BLaER1 (cell line): ENCODE results near the gene TGFB1I1.
"Not testable (repeated sequence)": the region's sequence is repeated elsewhere in the genome, so short reads cannot be mapped to it uniquely, and the experiment has no call there.

Source experiments
- H3K27ac ChIP-seq: shearing (Covaris generic); formaldehyde crosslinking; 2 replicates; pipeline ENCODE4 v1.8.1; 2022
- H3K27me3 ChIP-seq: shearing (Covaris generic); formaldehyde crosslinking; 2 replicates; pipeline ENCODE4 v1.8.1; 2022
- H3K36me3 ChIP-seq: shearing (Covaris generic); formaldehyde crosslinking; 2 replicates; pipeline ENCODE4 v1.8.1; 2022
- H3K4me1 ChIP-seq: shearing (Covaris generic); formaldehyde crosslinking; 2 replicates; pipeline ENCODE4 v1.8.1; 2022
- H3K4me2 ChIP-seq: shearing (Covaris generic); formaldehyde crosslinking; 2 replicates; pipeline ENCODE4 v1.8.1; 2022
- H3K4me3 ChIP-seq: shearing (Covaris generic); formaldehyde crosslinking; 2 replicates; pipeline ENCODE4 v1.8.1; 2022
- H3K9ac ChIP-seq: shearing (Covaris generic); formaldehyde crosslinking; 2 replicates; pipeline ENCODE4 v1.8.1; 2022
- H3K9me3 ChIP-seq: shearing (Covaris generic); formaldehyde crosslinking; 2 replicates; pipeline ENCODE4 v1.8.1; 2022
- H4K20me1 ChIP-seq: shearing (Covaris generic); formaldehyde crosslinking; 2 replicates; pipeline ENCODE4 v1.8.1; 2022
- Cebpa-rat ChIP-seq: shearing (Covaris generic); IDR thresholded peaks from 2 replicates; pipeline ENCODE4 v1.8.1; 2022

TGFB1I1 gene

GRCh38 chr16:31491778-31492418 is 19.9 kb downstream of the TGFB1I1 start:
- peaks cover 10% of the 10 kb centered on the region; the same call in 1 of the 2 replicates for H4K20me1 ChIP-seq
- no peak overlapping the region for H3K4me2 ChIP-seq
- peaks cover 7% of the 10 kb centered on the region; the same call in 1 of the 2 replicates for H3K27me3 ChIP-seq
- H3K4me3 ChIP-seq, result no peak overlapping the region
- H3K36me3 ChIP-seq, result peaks cover 86% of the 10 kb centered on the region
- H3K4me1 ChIP-seq, result peaks cover 35% of the 10 kb centered on the region
- no peak for TF ChIP-seq Cebpa-rat
- no peak overlapping the region for H3K27ac ChIP-seq
- H3K9me3 ChIP-seq, result no peaks in the 10 kb centered on the region
- no peak overlapping the region for H3K9ac ChIP-seq

- H3K9ac ChIP-seq, result no peak overlapping the region
- no peak overlapping the region for H3K4me3 ChIP-seq
- peaks cover 99% of the 10 kb centered on the region for H3K36me3 ChIP-seq
- no peak overlapping the region for H3K27ac ChIP-seq
- peaks cover 21% of the 10 kb centered on the region for H3K4me1 ChIP-seq
- no peaks in the 10 kb centered on the region for H3K9me3 ChIP-seq
- no peak for TF ChIP-seq Cebpa-rat
- H4K20me1 ChIP-seq, result peaks cover 6% of the 10 kb centered on the region; the same call in 1 of the 2 replicates
- no peaks in the 10 kb centered on the region for H3K27me3 ChIP-seq
- H3K4me2 ChIP-seq, result no peak overlapping the region
These were observed 21.7 kb downstream of the TGFB1I1 start for GRCh38 chr16:31493506-31494125.

- Histone ChIP-seq H3K9me3 (no peaks in the 10 kb centered on the region), H3K27ac (no peak overlapping the region), H4K20me1 (no peaks in the 10 kb centered on the region), H3K4me1 (0 out of 2 replicates have a peak, but pooled peaks cover 6% of the 10 kb centered on the region), H3K27me3 (no peaks in the 10 kb centered on the region), H3K4me2 (no peak overlapping the region), H3K36me3 (peaks cover 99% of the 10 kb centered on the region), H3K9ac (no peak overlapping the region), H3K4me3 (no peak overlapping the region)
- TF ChIP-seq Cebpa-rat, result no peak
These were observed 24.7 kb downstream of the TGFB1I1 start for GRCh38 chr16:31496670-31497069.

GRCh38 chr16:31498493-31498892 is 26.5 kb downstream of the TGFB1I1 start:
- H3K9ac ChIP-seq, result no peak overlapping the region
- peaks cover 22% of the 10 kb centered on the region for H3K4me1 ChIP-seq
- H3K4me3 ChIP-seq, result no peak overlapping the region
- H3K4me2 ChIP-seq, result no peak overlapping the region
- H3K9me3 ChIP-seq, result no peaks in the 10 kb centered on the region
- TF ChIP-seq Cebpa-rat, result no peak
- H3K27me3 ChIP-seq, result no peaks in the 10 kb centered on the region
- H3K36me3 ChIP-seq, result peaks cover 90% of the 10 kb centered on the region
- no peaks in the 10 kb centered on the region for H4K20me1 ChIP-seq
- no peak overlapping the region for H3K27ac ChIP-seq

GRCh38 chr16:31499928-31500327 is 28.0 kb downstream of the TGFB1I1 start:
- Histone ChIP-seq H3K36me3 (peaks cover 76% of the 10 kb centered on the region), H3K4me3 (no peak overlapping the region), H3K9ac (no peak overlapping the region), H3K27ac (no peak overlapping the region), H3K27me3 (no peaks in the 10 kb centered on the region), H3K4me2 (no peak overlapping the region), H4K20me1 (no peaks in the 10 kb centered on the region), H3K9me3 (no peaks in the 10 kb centered on the region), H3K4me1 (peaks cover 36% of the 10 kb centered on the region)
- no peak for TF ChIP-seq Cebpa-rat

GRCh38 chr16:31501226-31501965 is 29.4 kb downstream of the TGFB1I1 start:
- H3K4me1 ChIP-seq, result peaks cover 45% of the 10 kb centered on the region
- no peaks in the 10 kb centered on the region for H3K27me3 ChIP-seq
- H3K9ac ChIP-seq, result no peak overlapping the region
- no peak for TF ChIP-seq Cebpa-rat
- no peak overlapping the region for H3K4me3 ChIP-seq
- no peaks in the 10 kb centered on the region for H4K20me1 ChIP-seq
- peaks cover 63% of the 10 kb centered on the region for H3K36me3 ChIP-seq
- H3K27ac ChIP-seq, result no peak overlapping the region
- H3K4me2 ChIP-seq, result no peak overlapping the region
- no peaks in the 10 kb centered on the region for H3K9me3 ChIP-seq

GRCh38 chr16:31501966-31502348 is 30.0 kb downstream of the TGFB1I1 start:
- peaks cover 61% of the 10 kb centered on the region for H3K36me3 ChIP-seq
- H3K27me3 ChIP-seq, result no peaks in the 10 kb centered on the region
- peaks cover 50% of the 10 kb centered on the region for H3K4me1 ChIP-seq
- H3K9ac ChIP-seq, result no peak overlapping the region
- no peak for TF ChIP-seq Cebpa-rat
- H3K4me2 ChIP-seq, result no peak overlapping the region
- H4K20me1 ChIP-seq, result 0 out of 2 replicates have a peak, but pooled peaks cover 3% of the 10 kb centered on the region
- no peaks in the 10 kb centered on the region for H3K9me3 ChIP-seq
- H3K4me3 ChIP-seq, result no peak overlapping the region
- no peak overlapping the region for H3K27ac ChIP-seq

- Histone ChIP-seq H3K4me2 (peak overlapping the region; percentile 95), H3K4me1 (peaks cover 55% of the 10 kb centered on the region), H4K20me1 (0 out of 2 replicates have a peak, but pooled peaks cover 11% of the 10 kb centered on the region), H3K27me3 (no peaks in the 10 kb centered on the region), H3K9me3 (no peaks in the 10 kb centered on the region), H3K27ac (no peak overlapping the region), H3K9ac (no peak overlapping the region), H3K4me3 (no peak overlapping the region), H3K36me3 (peaks cover 50% of the 10 kb centered on the region)
- no peak for TF ChIP-seq Cebpa-rat
These were observed 31.0 kb downstream of the TGFB1I1 start for GRCh38 chr16:31502981-31503380.

- H3K27me3 ChIP-seq, H3K9me3 ChIP-seq: not testable (repeated sequence)
- Histone ChIP-seq H3K9ac (peak overlapping the region; percentile 51; the same call in 1 of the 2 replicates), H3K36me3 (peaks cover 45% of the 10 kb centered on the region), H4K20me1 (0 out of 2 replicates have a peak, but pooled peaks cover 11% of the 10 kb centered on the region), H3K4me2 (peak overlapping the region; percentile 95), H3K4me1 (peaks cover 55% of the 10 kb centered on the region), H3K27ac (peak overlapping the region; percentile 79), H3K4me3 (peak overlapping the region; percentile 36; the same call in 1 of the 2 replicates)
These were observed 31.6 kb downstream of the TGFB1I1 start for GRCh38 chr16:31503555-31503954.

- peaks cover 39% of the 10 kb centered on the region for H3K36me3 ChIP-seq
- H3K9me3 ChIP-seq, result no peaks in the 10 kb centered on the region
- peaks cover 60% of the 10 kb centered on the region for H3K4me1 ChIP-seq
- TF ChIP-seq Cebpa-rat, result no peak
- 0 out of 2 replicates have a peak, but pooled peaks cover 11% of the 10 kb centered on the region for H4K20me1 ChIP-seq
- peak overlapping the region; percentile 36 for H3K4me3 ChIP-seq
- H3K27ac ChIP-seq, result peak overlapping the region; percentile 79
- peak overlapping the region; percentile 51 for H3K9ac ChIP-seq
- H3K27me3 ChIP-seq, result no peaks in the 10 kb centered on the region
- peak overlapping the region; percentile 95 for H3K4me2 ChIP-seq
These were observed 32.2 kb downstream of the TGFB1I1 start for GRCh38 chr16:31504159-31504558.
